Activated T-cell treated with anti-CD3 and anti-CD28 coated beads for 1 hour (primary cell): ENCODE data around the gene ATP6V1B1.

Experiments
- DNase-seq: peaks from one replicate; pipeline ENCODE4 v3.0.0-alpha.2; 2020; ENCODE audit warnings: low read depth

ATP6V1B1 gene

GRCh38 chr2:70944111-70944690 lies 8.5 kb downstream of the ATP6V1B1 start:
- DNase-seq, result no peak

GRCh38 chr2:70946832-70947442 lies 11.2 kb downstream of the ATP6V1B1 start:
- DNase-seq, result peak; percentile 36

GRCh38 chr2:70947556-70948184 lies 12.0 kb downstream of the ATP6V1B1 start:
- DNase-seq, result no peak

GRCh38 chr2:70948337-70949003 lies 12.8 kb downstream of the ATP6V1B1 start:
- DNase-seq, result peak; percentile 72

- DNase-seq, result no peak
These were observed 13.4 kb downstream of the ATP6V1B1 start for GRCh38 chr2:70949086-70949485.

GRCh38 chr2:70954886-70955285 lies 19.2 kb downstream of the ATP6V1B1 start:
- DNase-seq, result no peak

DNA sequence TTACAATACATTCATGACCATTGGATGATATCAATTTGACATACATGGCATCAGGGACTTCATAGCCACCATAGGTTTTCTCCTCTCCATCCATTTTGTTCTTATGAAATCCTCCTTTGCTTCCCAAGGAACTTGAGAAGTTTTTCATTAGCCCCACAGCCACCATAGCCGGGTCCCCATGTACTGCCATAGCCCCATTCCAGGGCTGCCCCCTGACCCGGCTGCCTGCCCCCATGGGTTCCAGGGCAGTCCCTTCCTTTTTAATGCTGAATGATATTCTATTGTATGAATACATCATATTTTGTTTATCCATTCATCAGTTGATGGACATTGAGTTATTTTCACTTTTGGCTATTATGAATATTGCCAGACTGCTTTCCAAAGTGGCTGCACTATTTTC lies 20.4 kb downstream of the ATP6V1B1 start:
- no peak for DNase-seq

GRCh38 chr2:70957798-70958197 lies 22.1 kb downstream of the ATP6V1B1 start:
- DNase-seq, result no peak

GRCh38 chr2:70958759-70959158 lies 23.1 kb downstream of the ATP6V1B1 start:
- no peak for DNase-seq

GRCh38 chr2:70959271-70959761 lies 23.6 kb downstream of the ATP6V1B1 start:
- no peak for DNase-seq

- DNase-seq, result no peak
These were observed 24.4 kb downstream of the ATP6V1B1 start for GRCh38 chr2:70959851-70960832.

DNA sequence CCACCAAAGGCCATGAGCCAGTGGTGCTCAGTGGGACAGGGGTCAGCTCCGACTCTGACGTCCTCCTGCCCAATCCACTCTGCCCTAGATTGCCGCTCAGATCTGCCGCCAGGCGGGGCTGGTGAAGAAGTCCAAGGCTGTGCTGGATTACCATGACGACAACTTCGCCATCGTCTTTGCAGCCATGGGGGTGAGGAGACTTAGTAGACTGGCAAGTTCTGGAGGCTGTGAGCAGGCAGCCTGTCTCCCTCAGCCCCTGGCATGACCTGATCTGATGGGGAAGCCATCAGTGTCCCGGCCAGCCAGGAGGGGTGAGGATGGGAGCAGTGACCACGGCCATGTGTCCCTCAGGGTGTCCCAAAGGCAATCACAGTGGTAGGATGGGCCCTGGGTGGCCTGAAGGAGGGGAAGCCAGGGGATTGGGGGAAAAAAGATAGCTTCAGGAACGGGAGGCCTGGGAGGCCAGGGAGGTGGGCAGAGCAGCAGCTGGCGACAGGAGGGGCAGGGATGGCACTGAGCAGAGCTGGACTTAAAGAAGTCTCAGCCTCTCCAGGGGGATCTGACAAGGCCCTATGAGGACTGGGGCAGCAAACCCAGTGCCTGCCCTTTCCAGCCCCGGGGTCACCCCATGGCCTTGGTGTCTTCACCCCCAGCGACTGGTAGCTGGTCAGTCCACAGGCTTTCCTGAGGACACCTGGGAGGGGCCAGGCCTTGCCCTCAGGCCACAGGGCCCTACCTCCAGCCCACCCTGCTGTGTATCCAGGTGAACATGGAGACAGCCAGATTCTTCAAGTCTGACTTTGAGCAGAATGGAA lies 25.3 kb downstream of the ATP6V1B1 start:
- DNase-seq, result no peak

DNA sequence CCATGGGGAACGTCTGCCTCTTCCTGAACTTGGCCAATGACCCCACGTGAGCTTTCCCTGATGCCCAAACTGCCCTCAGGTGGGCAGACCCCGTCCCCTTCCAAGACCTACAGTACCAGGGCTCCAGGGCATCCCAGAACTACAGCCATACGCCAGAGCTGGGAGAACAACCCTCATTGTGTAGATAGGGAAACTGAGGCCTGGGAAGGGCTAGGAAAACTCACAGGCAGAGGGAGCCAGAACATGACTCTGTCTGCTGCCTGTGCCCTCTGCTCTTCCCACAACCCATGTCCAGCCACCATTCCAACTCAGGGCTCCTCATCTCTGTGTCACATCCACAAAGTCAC lies 25.9 kb downstream of the ATP6V1B1 start:
- no peak for DNase-seq

DNA sequence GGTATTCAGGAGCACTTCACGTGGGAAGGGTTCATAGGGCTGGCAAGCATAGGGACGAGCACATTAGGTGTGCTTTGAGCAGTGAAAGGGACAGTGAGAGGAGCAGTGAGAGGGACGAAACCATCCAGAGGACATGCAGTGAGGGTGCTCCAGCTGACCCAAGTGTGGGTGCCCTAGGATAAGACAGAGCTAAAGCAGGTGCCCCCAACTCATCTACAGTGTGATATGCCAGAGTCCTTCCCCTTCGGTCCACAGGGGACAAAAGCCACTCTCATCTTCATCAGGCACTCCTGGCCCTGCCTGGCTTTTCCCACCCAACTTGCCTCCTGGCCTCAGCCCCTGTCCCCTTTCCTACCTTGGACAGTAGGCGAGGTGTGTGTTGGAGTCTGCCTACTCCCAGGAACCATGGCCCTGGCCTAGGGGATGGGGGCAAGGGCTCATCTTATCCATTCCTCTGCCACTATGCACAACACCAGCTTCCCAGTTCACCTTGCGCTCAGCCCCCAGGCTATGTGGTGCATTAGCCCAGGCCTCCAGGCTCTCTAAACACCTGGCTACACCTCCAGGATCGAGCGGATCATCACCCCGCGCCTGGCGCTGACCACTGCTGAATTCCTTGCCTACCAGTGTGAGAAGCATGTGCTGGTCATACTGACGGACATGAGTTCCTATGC lies 26.6 kb downstream of the ATP6V1B1 start:
- DNase-seq, result no peak

DNA sequence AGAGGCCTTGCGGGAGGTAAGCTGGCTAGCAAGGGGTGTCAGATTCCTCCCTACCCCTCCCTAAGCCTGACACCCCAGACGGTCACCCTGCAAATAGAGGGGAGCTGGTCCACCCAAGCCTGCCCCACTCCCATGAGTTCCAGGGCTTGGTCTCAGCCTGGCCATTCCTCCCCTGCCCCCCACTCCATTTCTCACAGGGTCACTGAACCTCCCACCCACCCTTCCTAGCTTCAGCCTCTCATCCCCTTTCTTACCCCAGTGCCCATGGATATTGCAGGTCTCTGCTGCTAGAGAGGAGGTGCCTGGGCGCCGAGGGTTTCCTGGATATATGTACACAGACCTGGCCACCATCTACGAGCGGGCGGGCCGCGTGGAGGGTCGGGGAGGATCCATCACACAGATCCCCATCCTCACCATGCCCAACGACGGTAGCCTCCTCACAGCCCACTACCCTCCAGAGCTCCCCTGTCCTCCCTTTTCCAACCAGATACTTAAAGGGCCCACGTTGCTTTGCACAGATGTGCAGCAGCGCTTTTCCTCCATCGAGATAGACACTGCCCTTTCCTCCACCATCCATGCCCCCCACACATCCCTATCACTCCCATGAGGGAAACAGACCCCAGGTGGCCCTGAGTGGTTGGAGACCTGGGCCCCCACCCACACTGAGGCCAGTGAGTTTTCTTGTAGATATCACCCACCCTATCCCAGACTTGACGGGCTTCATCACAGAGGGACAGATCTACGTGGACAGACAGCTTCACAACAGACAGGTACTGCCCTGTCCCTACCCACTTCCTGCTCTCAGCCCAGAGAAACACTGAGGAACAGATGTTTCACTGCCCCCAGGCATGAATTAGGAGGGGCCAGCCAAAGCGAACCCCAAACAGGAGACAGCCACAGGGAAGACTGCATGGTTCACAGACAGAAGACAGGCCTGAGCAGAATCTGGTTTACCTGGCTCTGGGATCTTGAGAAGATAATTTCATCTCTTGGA lies 27.5 kb downstream of the ATP6V1B1 start:
- DNase-seq, result no peak

- DNase-seq, result no peak
These were observed 28.4 kb downstream of the ATP6V1B1 start for GRCh38 chr2:70964133-70964532.

GRCh38 chr2:70964596-70965386 lies 29.1 kb downstream of the ATP6V1B1 start:
- DNase-seq, result peak; percentile 81

DNA sequence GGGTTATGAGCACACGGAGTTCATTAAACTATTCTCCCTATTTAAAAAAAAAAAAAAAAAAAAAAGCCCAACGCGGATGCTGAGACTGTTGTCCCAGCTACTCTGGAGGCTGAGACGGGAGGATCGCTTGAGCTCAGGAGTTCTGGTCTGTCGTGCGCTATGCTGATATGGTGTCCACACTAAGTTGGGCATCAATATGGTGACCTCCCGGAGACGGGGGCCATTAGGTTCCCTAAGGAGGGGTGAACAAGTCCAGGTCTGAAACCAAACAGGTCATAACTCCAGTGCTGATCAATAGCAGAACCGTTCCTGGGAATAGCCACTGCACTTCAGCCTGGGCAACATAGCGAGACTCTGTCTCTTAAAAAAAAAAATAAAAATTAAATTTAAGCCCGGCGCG lies 29.8 kb downstream of the ATP6V1B1 start:
- no peak for DNase-seq
